ENCODE results near the gene IDH3A.

IDH3A gene

GRCh38 chr15:78149068-78149804 is at the start of gene IDH3A:
IDH3A (plus strand) TSS chr15:78149362; CDS start chr15:78149404, 42 bp downstream.
- DNase-seq = peak; percentile 74 to 100 (median 97)

DNA sequence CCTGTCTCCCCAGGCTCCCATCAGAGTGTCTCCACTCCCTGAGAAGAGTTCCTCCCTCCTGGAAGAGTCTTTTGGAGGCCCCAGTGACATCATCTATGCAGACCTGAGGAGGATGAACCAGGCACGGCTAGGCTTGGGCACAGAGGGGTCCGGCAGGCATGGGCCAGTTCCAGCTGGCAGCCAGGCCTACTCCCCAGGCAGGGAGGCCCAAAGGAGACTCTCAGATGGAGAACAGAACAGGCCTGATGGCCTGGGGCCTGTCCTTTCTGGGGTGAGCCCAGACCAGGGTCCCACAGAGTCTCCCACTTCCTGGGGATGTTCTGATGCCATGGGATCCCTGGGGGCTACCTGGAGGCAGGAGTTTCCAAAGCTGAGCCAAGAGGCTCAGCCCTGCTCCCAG is 48.3 kb upstream of the IDH3A start:
- DNase-seq = no peak

- no peak for DNase-seq
These were observed 47.6 kb upstream of the IDH3A start for GRCh38 chr15:78101423-78102105.

GRCh38 chr15:78102211-78102610 is 47.0 kb upstream of the IDH3A start:
- no peak for DNase-seq

DNA sequence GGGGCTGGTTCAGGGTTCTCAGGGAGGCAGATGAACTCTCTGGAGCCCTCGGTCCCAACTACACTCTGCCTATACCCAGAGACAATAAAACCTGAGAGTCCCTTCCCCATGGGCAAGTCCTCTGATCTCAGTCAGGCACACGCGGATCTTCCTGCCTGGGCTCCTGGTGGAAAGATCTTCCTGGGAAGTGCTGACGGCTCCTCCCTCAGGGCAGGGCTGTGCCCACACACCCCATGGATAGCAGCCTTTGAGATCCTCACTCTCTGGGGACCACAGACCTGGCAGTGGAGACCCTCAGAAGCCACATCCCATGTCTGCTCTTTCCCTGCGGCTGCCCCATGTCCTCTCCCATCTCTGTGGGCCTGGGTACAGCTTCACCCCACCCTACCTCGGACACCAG is 46.4 kb upstream of the IDH3A start:
- DNase-seq = no peak

GRCh38 chr15:78103406-78104118 is 45.6 kb upstream of the IDH3A start:
- peak in 1 of 51 donors; percentile 23 for DNase-seq

- no peak for DNase-seq
These were observed 45.1 kb upstream of the IDH3A start for GRCh38 chr15:78104119-78104479.

DNA sequence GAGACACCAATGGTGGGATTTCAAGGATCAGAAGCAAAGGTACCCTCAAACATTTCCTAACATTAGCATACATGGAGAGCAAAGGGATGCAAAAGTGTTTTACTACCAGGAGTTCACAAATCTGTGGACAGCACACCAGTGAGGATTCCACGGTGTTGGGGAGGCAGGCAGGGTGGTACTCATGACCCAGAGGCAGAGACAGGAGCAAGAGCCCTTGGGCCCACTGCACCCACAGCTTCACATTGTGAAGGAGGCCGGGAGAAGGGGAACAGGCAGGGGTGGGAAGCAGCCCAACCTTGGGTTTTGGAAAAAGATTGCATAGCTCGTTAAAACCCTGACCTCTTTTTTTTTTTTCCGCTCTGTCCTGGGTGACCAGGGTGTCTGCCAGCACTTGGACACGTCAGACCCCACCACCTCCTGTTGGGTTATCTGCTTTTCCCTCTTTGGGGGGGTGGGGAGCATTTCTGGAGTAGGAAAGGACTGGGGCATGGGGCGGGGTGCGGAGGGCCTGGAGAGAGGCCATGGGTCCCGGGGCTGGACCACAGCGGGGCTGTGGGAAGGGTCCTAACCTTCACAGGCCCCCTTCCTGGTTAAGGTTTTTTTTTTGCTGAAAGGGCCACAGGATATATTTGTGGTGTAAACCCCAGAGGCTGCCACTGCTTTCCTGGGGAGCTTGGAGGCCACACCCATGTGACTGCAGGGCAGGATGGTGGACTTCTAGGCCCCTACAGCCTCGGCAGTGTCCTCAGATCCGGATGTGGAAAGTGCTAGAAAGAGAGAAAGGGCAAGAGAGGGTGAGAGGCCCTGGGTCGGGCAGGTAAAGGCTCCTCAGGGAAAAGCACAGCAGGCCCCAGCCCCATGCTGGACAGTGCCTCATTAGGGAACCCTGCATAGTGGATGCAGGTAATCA is 44.3 kb upstream of the IDH3A start:
- no peak for DNase-seq

- no peak for DNase-seq
These were observed 43.5 kb upstream of the IDH3A start for GRCh38 chr15:78105476-78106241.

DNA sequence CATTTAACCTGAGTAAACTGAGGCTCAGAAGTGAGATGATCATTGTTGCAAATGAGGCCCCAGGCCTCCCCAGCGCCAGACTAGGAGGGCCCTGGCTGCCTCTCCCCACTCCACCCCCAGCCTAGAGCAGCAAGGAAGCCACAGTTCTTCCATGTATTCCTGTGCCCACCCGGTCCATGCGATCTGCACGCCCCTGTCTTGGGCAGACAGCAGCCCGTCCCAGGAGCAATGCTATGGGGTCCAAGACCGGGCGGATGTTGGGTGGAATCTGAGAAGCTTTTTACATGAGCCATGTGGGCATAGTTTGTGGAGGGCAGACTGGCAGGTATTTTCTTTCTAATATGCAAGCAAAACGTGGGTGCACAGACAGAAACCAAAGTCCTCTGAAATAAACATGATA is 41.7 kb upstream of the IDH3A start:
- DNase-seq = no peak

GRCh38 chr15:78108300-78109084 is 40.7 kb upstream of the IDH3A start:
- peak in 46 of 51 donors; percentile 11 to 81 (median 50) for DNase-seq

DNA sequence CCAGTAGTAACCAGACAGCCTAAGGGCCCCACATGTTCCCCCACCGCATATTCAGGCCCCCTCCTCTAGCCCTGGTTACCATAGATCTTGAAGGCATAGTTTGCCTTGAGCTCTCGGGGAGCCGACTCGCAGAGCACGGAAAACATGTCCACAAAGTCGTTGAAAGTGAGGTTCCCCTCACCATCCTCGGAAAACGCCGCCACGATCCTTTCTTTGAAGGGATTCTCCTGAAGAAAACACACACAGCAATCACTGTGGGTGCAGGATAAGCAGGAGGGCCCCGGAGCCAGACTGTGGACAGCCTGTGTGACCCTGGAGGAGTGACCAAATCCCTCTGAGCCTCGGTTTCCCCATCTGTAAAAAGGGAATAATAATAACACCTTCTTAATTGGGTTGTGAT is 40.0 kb upstream of the IDH3A start:
- no peak for DNase-seq

- DNase-seq = no peak
These were observed 39.1 kb upstream of the IDH3A start for GRCh38 chr15:78110096-78110495.

DNA sequence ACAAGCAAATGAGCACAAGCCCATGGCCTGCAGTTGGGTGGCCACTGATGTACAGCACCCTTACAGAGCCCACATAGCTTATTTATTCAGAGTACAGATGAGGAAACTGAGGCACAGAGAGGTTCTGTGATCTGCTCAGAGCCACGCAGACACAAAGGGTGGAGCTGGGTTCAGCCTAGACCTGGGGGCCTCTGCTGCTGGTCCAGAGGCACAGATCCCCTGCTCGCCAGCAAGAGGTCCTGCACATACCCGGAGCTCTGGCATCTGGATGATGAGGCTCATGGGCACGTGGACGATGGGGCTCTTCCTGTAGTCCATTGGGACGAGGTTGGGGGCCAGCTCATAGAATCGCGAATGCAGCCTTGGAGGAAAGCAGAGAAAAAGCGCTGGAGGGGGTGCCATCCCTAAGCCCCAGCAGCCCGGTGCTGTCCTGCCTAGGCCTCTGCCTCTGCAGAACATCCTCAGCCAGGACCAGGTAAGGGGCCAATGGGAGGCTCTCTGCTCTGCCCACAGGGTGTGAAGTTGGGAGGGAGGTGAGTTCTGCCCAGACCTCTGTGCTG is 38.2 kb upstream of the IDH3A start:
- DNase-seq = no peak

DNA sequence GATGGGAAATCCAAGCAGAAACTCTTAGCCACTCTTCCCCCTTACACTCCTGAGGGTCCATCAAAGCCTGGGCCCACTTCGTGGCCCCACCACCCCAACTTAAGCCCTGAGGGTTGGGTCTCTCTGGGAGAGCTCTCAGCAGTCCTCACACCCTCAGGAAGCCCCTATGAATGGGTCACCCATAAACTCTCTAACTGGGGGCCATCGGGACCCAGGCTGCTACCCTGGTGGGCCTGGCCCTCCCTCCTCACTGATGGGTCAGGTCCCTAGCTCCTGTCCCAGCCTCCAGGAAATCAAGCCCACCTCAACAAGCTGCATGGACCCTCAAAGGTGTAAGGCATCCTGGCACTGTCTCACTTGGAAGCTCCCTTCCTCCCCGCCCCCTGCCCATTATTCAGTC is 37.4 kb upstream of the IDH3A start:
- DNase-seq = no peak

GRCh38 chr15:78112551-78112950 is 36.6 kb upstream of the IDH3A start:
- no peak for DNase-seq

- DNase-seq = no peak
These were observed 28.6 kb upstream of the IDH3A start for GRCh38 chr15:78120523-78120922.

DNA sequence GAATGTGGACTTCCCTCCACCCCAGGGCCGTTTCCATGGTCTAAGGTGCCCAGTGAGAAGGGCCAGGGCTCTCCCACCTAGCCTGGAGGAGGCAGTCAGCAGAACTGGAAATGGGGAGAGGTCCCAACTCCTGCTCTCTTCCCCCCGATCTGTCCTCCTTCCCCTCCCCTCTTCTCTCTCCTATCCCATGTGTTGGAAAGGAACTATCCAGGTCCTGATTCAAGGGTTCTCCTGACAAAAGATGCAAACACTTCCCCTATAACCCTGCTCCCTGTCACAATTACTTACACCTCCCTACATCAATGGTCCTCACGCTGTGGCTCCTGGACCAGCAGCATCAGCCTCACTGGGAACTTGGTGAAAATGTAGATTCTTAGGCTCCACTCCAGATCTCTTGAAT is 23.9 kb upstream of the IDH3A start:
- no peak for DNase-seq

DNA sequence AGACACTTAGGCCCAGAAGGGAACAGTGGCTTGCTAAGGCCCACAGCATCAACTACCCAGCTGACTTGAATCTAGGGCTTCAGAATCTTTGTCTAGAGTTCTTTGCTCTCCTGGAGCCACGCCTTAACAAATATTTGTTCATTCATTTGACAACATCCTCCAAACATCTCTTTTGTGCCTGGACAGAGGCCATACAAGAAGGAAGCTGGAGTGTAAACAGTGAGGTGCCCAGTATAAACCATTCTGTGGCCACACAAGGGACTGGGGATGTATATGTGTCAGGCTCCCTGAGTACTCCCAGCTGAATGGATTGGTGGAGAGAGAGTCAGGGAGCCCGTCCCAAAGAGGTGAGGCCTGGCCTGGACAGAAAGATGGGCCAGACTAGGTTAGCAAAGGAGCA is 21.3 kb upstream of the IDH3A start:
- DNase-seq = no peak
